T-helper 1 cell treated with Interleukin-12 subunit alpha and Interleukin-12 subunit beta and Interleukin-4 antibody, amounts not matched to agents 30 μg/mL and 1 μg/mL, for 36 hours (primary cell): ENCODE measurements around the gene POLR2L.
A peak's percentile ranks its signal among the peaks of the same experiment; 100 is the strongest.

ENCODE experiments used
- H3K27ac Mint-ChIP-seq: one replicate; pipeline ENCODE4 v1.8.0; 2021; ENCODE audit warnings: mild to moderate bottlenecking, mixed read lengths
- H3K27me3 Mint-ChIP-seq: one replicate; pipeline ENCODE4 v1.8.0; 2021; ENCODE audit warnings: low read depth, mixed read lengths
- H3K36me3 Mint-ChIP-seq: one replicate; pipeline ENCODE4 v1.8.0; 2021; ENCODE audit warnings: low read depth, mixed read lengths
- H3K4me1 Mint-ChIP-seq: one replicate; pipeline ENCODE4 v1.8.0; 2021; ENCODE audit warnings: low read depth, mixed read lengths
- H3K4me3 Mint-ChIP-seq: one replicate; pipeline ENCODE4 v1.8.0; 2021; ENCODE audit warnings: mild to moderate bottlenecking, moderate library complexity, mixed read lengths
- H3K9me3 Mint-ChIP-seq: one replicate; pipeline ENCODE4 v1.8.0; 2021; ENCODE audit warnings: mixed read lengths

The POLR2L gene

DNA sequence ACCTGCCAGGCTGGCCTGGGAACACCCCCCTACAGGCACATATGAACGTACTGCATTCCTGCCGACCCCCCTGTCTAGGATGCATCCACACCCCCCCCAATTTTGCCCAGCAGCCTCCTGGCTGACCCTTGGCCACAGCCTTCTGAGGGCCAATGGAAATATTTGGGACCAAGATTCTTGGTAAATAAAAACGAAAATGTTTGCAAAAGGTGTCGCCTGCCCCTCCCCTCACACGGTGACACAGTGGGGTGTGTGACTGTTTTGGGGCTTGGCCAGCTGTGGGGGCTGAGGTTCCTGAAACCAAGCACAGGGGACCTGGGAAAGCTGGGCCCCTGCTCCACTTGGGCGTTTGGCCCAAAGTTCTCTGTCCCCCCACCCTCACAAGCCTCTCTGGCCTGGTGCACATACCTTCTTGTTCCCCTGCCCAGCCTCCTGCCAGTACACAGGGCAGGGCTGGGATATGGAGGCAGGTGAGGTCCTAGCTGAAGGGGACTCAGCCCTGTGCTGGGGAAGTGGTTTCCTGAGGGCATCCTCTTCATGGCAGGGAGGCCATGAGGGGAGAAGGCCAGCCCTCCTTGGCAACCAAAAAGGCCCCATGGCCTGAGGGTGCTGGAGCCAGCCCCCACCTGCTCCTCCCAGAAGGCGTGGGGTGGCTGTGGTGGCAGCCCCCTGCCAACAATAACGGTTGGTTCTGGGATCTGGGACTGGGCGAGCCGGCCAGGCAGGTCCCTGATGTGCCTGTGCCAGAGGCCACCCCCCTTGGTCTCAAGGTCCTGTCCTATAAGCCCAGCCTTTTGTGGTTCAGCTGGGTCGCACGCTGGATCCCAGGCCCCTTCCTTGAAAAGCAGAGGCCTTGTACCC, 16.7 kb downstream of the POLR2L start:
- Mint-ChIP-seq H3K27me3 (peaks cover 27% of the 10 kb centered on the region), H3K27ac (no peak overlapping the region), H3K4me3 (no peak overlapping the region), H3K4me1 (peaks cover 8% of the 10 kb centered on the region), H3K9me3 (no peaks in the 10 kb centered on the region), H3K36me3 (peaks cover 6% of the 10 kb centered on the region)

DNA sequence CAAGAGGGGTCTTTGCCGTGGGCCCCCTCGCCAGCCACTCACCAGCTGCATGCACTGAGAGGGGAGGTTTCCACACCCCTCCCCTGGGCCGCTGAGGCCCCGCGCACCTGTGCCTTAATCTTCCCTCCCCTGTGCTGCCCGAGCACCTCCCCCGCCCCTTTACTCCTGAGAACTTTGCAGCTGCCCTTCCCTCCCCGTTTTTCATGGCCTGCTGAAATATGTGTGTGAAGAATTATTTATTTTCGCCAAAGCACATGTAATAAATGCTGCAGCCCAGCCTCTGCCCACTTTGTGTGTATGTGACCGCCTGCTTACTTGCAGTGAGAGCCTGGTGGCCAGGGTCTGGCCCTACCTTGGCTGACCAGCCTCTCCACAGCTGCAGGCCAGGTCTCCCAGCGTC, 17.4 kb downstream of the POLR2L start:
- Mint-ChIP-seq H3K27ac (no peak overlapping the region), H3K36me3 (peaks cover 6% of the 10 kb centered on the region), H3K4me3 (no peak overlapping the region), H3K4me1 (peaks cover 8% of the 10 kb centered on the region), H3K27me3 (peaks cover 26% of the 10 kb centered on the region), H3K9me3 (no peaks in the 10 kb centered on the region)

DNA sequence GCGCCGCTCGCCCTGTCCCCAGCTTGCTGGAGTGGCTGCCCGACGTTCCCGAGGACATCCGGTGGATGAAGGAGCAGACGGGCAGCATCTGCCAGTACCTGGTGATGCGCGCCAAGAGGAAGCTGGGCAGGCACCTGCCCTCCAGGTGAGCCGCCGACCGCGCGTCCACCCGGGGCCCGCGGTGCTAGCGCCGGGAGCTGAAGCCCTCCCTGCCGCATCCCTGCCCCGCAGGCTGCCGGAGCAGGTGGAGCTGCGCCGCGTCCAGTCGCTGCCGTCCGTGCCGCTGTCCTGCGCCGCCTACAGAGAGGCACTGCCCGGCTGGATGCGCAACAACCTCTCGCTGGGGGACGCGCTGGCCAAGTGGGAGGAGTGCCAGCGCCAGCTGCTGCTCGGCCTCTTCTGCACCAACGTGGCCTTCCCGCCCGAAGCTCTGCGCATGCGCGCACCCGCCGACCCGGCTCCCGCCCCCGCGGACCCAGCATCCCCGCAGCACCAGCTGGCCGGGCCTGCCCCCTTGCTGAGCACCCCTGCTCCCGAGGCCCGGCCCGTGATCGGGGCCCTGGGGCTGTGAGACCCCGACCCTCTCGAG, 17.9 kb downstream of the POLR2L start:
- no peak overlapping the region for H3K27ac Mint-ChIP-seq
- H3K36me3 Mint-ChIP-seq = peaks cover 6% of the 10 kb centered on the region
- peaks cover 20% of the 10 kb centered on the region for H3K27me3 Mint-ChIP-seq
- H3K4me1 Mint-ChIP-seq = peaks cover 8% of the 10 kb centered on the region
- H3K4me3 Mint-ChIP-seq = no peak overlapping the region
- no peaks in the 10 kb centered on the region for H3K9me3 Mint-ChIP-seq

DNA sequence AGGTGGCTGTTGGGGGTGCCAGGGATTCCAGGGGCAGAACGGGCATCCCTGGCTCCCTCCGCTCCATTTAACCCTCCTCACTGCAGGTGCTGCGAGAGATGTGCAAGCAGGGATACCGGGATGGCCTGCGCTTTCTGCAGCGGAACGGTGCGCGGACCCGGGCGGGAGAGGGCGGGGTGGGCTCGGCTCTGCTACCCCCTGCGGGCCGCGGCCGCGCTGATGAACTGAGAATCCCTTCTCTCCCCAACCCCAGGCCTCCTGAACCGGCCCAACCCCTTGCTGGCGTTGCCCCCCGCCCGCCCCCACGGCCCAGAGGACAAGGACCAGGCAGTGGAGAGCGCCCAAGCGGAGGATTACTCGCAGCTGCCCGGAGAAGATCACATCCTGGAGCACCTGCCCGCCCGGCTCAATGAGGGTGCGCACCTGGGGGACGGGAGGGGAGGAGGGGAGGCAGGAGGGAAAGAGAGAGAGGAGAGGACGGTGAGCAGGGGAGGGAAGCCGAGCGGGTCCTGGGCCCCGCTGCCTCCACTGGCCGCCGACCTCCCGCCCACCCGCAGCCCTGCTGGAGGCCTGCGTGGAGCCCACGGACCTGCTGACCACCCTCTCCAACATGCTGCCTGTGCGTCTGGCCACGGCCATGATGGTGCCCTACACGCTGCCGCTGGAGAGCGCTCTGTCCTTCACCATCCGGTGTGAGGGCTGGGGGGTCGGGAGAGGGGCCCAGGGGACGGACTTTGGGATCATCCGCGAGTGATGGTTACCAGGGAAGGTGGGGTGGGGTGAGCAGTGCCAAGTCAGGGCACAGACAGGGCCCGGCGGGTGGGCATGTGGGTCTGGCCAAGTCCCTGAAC, 18.7 kb downstream of the POLR2L start:
- peaks cover 13% of the 10 kb centered on the region for H3K27me3 Mint-ChIP-seq
- H3K9me3 Mint-ChIP-seq = no peaks in the 10 kb centered on the region
- H3K4me3 Mint-ChIP-seq = no peak overlapping the region
- no peak overlapping the region for H3K27ac Mint-ChIP-seq
- H3K36me3 Mint-ChIP-seq = peaks cover 6% of the 10 kb centered on the region
- H3K4me1 Mint-ChIP-seq = peaks cover 8% of the 10 kb centered on the region

DNA sequence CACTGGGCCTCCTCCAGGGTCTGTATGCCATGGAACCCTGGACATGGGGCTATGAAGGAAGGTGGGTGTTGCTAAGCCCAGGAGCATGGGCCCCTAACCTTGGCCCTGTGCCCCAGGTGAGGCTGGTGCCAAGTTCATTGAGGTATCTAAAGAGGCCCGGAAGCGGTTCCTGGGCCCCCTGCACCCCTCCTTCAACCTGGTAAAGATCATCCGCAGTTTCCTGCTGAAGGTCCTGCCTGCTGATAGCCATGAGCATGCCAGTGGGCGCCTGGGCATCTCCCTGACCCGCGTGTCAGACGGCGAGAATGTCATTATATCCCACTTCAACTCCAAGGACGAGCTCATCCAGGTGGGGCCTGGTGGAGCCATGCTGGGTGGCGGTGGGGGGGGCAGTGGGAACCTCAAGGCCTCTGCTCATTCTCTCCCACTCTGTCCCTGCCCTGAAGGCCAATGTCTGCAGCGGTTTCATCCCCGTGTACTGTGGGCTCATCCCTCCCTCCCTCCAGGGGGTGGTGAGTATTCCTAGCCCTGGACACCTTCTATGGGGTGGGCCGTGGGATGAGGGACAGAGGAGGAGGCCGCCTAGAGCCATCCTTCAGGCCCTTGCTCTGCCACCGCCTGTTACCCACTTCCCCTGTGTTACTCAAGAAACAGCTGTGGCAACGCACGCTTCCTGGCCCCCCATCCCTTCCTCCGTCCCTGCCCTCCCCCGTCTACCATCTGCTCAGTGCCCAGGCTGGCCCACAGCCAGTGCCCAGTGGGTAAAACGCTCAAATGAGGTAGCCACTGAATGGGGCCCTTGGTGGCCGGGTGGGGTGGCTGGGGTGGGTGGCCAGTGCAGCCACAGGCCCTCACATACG, 20.6 kb downstream of the POLR2L start:
- Mint-ChIP-seq H3K9me3 (no peaks in the 10 kb centered on the region), H3K27me3 (no peaks in the 10 kb centered on the region), H3K4me1 (peaks cover 6% of the 10 kb centered on the region), H3K4me3 (no peak overlapping the region), H3K27ac (no peak overlapping the region), H3K36me3 (peaks cover 6% of the 10 kb centered on the region)

DNA sequence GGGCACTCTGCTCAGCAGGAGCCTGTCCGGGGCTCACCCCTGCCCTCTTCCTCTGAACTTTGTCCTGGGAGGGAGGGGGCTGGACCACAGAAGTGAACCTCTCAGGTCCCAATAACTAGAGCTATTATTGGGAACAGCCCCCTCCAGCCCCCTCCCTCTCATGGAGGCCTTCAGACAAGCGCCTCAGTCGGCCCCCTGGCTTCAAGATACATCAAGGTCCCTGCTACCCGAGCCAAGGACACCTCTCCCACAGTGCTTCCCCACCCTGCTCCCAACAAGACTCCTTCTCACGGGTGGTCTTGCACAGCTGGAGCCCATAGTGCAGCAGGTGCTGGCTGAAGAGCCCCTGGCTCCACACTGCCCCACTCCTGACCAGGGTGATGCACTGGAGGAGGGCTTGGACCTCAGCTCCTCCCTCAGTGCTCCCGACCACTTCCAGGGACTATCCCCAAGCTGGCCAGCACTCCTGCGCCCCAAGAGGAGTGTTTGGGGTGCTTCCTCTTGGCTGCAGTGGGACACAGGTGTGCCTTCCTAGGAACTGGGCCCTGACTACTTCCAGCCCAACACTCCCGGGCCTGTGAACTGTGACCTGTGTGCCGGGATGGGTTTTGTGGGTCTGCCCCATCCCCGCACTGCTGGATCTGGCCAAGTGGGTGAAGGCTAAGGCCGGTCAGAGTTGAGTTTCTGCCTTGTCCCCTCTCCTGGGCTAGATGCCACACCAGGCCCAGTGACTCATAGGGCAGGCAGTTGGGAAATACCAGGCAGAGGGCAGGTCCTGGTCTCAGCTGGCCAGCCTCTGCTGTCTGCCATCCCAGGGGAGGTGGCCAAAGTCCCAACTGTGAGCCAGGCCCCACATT, 21.4 kb downstream of the POLR2L start:
- Mint-ChIP-seq H3K4me3 (peak overlapping the region; percentile 82), H3K4me1 (peaks cover 7% of the 10 kb centered on the region), H3K36me3 (peaks cover 6% of the 10 kb centered on the region), H3K9me3 (no peaks in the 10 kb centered on the region), H3K27ac (peak overlapping the region; percentile 20), H3K27me3 (no peaks in the 10 kb centered on the region)

DNA sequence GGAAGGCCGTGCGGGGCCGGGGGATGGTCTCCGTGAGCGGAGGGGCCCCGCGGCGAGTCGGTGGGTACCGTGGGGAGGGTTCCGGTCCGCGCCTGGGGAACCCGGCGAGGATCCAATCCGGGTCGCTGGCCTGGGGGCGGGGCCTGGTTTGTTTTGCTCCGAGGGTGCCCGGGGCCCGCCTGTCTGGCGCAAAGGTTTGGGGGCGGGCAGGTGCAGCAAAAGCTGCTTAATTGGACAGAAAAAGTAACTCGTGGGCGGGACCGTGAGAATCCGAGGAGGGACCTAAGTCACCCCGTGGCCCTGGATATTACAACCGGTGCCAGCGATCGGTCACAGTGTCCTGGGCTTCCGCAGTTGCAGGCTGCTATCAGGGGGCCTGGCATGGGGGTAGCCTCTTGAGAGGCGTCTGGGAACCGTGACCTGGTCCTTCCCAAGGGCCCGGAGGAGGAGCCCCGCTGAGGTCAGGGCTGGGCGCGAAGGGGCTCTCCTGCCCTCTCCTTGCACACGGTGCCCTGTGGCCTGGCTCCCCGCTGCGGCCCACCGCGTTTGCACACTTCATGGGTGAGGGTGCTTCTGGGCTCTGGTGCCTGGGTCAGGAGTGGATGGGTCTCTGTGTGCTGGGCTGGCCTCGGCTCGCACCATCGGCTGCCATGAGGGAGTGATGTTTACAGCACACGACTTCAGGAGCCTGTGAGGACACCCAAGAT, 22.2 kb downstream of the POLR2L start:
- Mint-ChIP-seq H3K9me3 (no peaks in the 10 kb centered on the region), H3K27me3 (no peaks in the 10 kb centered on the region), H3K4me3 (peak overlapping the region; percentile 82), H3K4me1 (peaks cover 7% of the 10 kb centered on the region), H3K36me3 (peaks cover 3% of the 10 kb centered on the region), H3K27ac (peak overlapping the region; percentile 78)

DNA sequence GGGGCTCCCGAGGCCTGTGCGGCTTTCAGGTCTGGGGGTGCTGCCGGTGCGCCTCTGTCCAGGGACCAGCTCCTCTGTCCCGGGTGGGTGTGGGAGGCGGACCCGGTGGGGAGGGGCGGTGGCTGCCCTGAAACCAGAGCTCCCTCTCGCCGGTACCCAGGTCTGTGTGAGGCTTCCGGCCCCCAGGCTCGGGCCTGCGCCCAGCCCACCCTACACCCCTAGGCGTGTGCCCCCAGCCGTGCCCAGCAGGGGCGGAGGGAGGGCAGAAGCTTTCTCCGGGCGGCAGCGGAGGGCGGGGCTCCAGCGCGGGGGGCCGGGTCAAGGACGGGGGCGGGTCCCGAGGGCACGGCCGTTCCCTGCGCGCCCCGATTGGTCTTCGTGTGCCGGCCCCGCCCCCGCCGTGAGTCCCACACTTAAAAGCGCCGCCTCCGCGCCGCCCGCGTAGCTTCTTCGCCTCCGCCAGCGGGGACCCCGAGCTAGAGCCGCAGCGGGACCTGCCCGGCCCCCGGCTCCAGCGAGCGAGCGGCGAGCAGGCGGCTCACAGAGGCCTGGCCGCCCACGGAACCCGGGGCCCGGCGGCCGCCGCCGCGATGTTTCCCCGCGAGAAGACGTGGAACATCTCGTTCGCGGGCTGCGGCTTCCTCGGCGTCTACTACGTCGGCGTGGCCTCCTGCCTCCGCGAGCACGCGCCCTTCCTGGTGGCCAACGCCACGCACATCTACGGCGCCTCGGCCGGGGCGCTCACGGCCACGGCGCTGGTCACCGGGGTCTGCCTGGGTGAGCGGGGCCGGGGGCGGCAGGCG, 23.0 kb downstream of the POLR2L start:
- no peaks in the 10 kb centered on the region for H3K27me3 Mint-ChIP-seq
- H3K27ac Mint-ChIP-seq = peak overlapping the region; percentile 62
- H3K36me3 Mint-ChIP-seq = no peaks in the 10 kb centered on the region
- peaks cover 7% of the 10 kb centered on the region for H3K4me1 Mint-ChIP-seq
- H3K4me3 Mint-ChIP-seq = peak overlapping the region; percentile 84
- H3K9me3 Mint-ChIP-seq = no peaks in the 10 kb centered on the region

DNA sequence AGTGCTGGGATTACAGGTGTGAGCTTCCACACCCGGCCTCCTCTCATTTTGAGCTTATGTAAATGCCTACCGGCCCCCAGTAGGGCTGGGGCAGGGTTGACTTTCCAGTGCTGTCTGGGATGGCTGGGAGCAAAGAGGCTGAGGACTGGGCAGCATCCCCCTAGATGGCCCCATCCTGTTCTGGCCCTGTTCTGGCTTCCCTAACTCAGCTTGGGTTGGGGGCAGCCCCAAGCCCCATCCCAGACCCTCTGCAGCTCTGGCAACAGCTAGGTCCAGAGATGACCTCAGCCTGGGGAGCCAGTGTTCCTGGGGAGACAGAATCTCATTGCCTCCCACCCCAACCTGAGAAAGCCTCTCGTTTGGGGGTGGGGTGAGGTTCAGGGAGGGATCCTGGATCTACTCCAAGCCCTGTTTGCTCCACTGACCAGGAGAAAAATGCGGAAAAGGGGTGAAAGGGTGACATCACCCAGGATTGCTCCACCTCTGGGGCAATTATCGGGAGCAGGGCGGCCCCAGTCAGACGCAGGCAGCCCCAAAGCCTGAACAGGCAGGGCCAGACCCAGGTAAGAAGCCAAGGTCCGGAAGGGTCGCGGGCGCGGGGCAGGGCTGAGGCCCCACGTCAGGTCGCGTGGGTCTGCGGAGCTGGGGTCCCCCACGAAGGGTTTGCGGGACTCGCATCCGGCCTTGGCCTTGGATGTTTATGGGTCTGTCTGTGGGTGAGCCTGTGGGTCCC, 23.8 kb downstream of the POLR2L start, which contains the start of gene PNPLA2:
Gene PNPLA2 (plus strand): TSS at position 519 of the 733 bp plus-strand sequence. CDS start 805 bp downstream, outside the sequence.
- no peaks in the 10 kb centered on the region for H3K27me3 Mint-ChIP-seq
- peaks cover 7% of the 10 kb centered on the region for H3K4me1 Mint-ChIP-seq

DNA sequence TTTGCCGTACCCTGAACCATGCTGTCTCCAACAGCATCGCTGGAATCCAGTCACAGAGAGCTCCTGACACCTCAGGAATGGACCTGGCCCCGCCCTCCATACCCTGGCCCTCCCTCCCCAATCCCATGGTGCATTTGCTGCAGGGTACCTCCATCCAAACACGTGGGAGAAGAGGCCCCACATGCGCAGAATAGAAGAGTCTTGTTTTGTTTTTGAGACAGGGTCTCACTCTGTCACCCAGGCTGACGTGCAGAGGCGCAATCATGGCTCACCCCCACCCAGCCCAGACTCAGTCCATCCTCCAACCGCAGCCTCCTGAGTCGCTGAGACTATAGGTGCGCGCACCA, 25.9 kb downstream of the POLR2L start:
- Mint-ChIP-seq H3K9me3 (no peaks in the 10 kb centered on the region), H3K27me3 (no peaks in the 10 kb centered on the region), H3K36me3 (peaks cover 16% of the 10 kb centered on the region), H3K27ac (no peak overlapping the region), H3K4me1 (peaks cover 7% of the 10 kb centered on the region), H3K4me3 (no peak overlapping the region)

More for the DNA sequence above, 23.8 kb downstream of the POLR2L start, which contains the start of gene PNPLA2:
- Mint-ChIP-seq H3K36me3 (peaks cover 3% of the 10 kb centered on the region), H3K9me3 (no peaks in the 10 kb centered on the region), H3K4me3 (peak within 1 kb of the TSS; percentile 84), H3K27ac (peak within 1 kb of the TSS; percentile 70)

DNA sequence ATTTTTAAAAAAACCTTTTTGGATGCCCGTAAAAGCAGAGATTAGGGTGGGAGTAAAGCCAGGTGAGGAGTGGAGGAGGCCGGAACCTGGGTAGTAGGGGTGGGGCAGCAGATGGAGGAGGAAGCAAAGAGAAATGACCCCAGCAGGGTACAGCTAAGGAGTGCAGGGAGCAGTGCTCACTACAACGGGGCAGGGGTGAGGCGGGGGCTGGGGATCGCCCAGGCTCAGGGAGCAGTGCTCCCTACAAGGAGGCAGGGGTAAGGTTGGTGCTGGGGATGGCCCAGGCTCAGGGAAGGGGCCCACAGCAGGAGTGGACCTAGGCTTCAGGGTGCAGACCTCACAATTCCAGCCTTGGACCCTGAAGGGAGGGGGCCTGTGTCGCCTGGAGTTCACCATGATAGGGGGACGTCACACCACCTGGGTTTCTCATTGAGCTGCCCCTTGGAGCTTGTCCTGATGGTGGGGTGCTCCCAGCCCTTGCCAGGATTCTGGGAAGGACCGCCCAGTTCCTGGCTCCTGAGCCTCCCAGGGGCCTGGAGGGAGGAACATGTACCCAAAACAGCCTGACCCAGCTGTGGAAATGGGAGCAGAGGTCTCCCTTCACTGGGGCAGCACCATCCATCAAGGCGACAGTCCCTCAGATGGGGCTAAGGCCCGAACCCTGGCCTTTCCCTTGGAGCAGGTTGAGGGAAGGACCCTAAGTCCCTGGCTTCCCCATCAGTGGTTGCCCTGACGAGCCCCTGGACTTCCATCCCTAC, 26.5 kb downstream of the POLR2L start:
- H3K27ac Mint-ChIP-seq = no peak overlapping the region
- H3K4me3 Mint-ChIP-seq = no peak overlapping the region
- peaks cover 7% of the 10 kb centered on the region for H3K4me1 Mint-ChIP-seq
- H3K27me3 Mint-ChIP-seq = no peaks in the 10 kb centered on the region
- no peaks in the 10 kb centered on the region for H3K9me3 Mint-ChIP-seq
- H3K36me3 Mint-ChIP-seq = peaks cover 21% of the 10 kb centered on the region
